Endothelial cell of umbilical vein (primary cell): ENCODE data around the gene THAP9.

Source experiments
- EZH2 ChIP-seq: IDR thresholded peaks from 2 replicates; pipeline ENCODE4 v1.6.1; 2012; ENCODE audit warnings: borderline replicate concordance, low read depth, mild to moderate bottlenecking, moderate library complexity, low read length, inconsistent platforms; ENCODE audit not compliant: severe bottlenecking
- GATA2 ChIP-seq: IDR thresholded peaks from 2 replicates; pipeline ENCODE4 v1.7.0; 2011; ENCODE audit warnings: low read depth, mild to moderate bottlenecking, moderate library complexity, mixed read lengths, low read length; ENCODE audit not compliant: insufficient read length, insufficient read depth
- JUN ChIP-seq: IDR thresholded peaks from 2 replicates; pipeline ENCODE4 v1.6.1; 2011; ENCODE audit warnings: borderline replicate concordance, low read depth; ENCODE audit not compliant: insufficient read length, insufficient read depth
- MYC ChIP-seq: IDR thresholded peaks from one replicate; pipeline ENCODE4 v1.6.1; 2011; ENCODE audit warnings: mild to moderate bottlenecking, low read depth, low read length
- POLR2A ChIP-seq: IDR thresholded peaks from 2 replicates; pipeline ENCODE4 v1.6.1; 2012; ENCODE audit warnings: low read depth, mild to moderate bottlenecking, control low read depth, low read length
- POLR2AphosphoS5 ChIP-seq: IDR thresholded peaks from 2 replicates; pipeline ENCODE4 v1.6.1; 2012; ENCODE audit warnings: low read depth, mild to moderate bottlenecking, control low read depth, low read length, moderate library complexity; ENCODE audit not compliant: insufficient read depth
- TF ChIP-seq, protein P1 (sequence below), 2 donors: IDR thresholded peaks; 1 replicate in 1 of 2; 2 replicates in 1 of 2; pipeline ENCODE4 v1.5.1; 2011; ENCODE audit warnings: low read length in 2 of 2, mild to moderate bottlenecking in 2 of 2, moderate library complexity in 2 of 2, control low read depth in 1 of 2, inconsistent platforms in 1 of 2, low read depth in 1 of 2; ENCODE audit not compliant: insufficient read depth in 1 of 2; ENCODE audit errors: extremely low read depth in 1 of 2
- TF ChIP-seq, protein P2 (sequence below): IDR thresholded peaks from 2 replicates; pipeline ENCODE4 v1.6.1; 2011; ENCODE audit not compliant: insufficient read depth, insufficient read length

DNA sequence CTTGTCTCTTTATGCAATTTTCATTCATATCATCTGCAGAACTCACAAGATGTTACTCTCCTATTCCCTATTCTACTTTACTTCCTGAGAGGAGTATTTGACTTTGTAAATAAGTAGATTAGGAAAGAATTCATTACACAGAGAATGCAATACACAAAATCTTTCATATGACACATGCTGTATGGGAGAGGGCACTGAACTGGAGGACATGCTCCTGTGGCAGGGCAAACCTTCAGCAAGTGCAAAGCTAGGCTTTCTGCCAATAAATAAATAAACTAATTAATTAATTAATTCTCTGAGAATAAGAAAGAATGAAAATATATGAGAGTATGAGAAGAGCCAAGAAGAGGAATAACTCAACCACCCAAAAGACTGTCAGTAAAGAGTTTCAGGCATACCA is 33.9 kb downstream of the THAP9 start:
- TF ChIP-seq, protein P1, sequence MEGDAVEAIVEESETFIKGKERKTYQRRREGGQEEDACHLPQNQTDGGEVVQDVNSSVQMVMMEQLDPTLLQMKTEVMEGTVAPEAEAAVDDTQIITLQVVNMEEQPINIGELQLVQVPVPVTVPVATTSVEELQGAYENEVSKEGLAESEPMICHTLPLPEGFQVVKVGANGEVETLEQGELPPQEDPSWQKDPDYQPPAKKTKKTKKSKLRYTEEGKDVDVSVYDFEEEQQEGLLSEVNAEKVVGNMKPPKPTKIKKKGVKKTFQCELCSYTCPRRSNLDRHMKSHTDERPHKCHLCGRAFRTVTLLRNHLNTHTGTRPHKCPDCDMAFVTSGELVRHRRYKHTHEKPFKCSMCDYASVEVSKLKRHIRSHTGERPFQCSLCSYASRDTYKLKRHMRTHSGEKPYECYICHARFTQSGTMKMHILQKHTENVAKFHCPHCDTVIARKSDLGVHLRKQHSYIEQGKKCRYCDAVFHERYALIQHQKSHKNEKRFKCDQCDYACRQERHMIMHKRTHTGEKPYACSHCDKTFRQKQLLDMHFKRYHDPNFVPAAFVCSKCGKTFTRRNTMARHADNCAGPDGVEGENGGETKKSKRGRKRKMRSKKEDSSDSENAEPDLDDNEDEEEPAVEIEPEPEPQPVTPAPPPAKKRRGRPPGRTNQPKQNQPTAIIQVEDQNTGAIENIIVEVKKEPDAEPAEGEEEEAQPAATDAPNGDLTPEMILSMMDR (IDR thresholded peaks at IDR 0.05; ENCODE audit: extremely low read depth in 1 of 2, insufficient read depth in 1 of 2, low read depth in 1 of 2, low read length in 2 of 2), result no peak
- TF ChIP-seq POLR2AphosphoS5 (no peak), POLR2A (no peak), EZH2 (no peak), GATA2 (no peak), MYC (no peak), JUN (no peak)
- TF ChIP-seq, protein P2, sequence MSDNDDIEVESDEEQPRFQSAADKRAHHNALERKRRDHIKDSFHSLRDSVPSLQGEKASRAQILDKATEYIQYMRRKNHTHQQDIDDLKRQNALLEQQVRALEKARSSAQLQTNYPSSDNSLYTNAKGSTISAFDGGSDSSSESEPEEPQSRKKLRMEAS, result no peak
